H9 (cell line): ENCODE measurements around the gene PHLDB1. TPM values are rescaled to one million over a fixed set of nuclear protein-coding genes. Genes with fewer than 3 reads are reported as not detected.

Experiments
- DNase-seq: peaks from one replicate; pipeline ENCODE4 v3.0.0-alpha.2; 2017
- H2AFZ ChIP-seq: one replicate; pipeline ENCODE4 v1.6.1; 2013; ENCODE audit warnings: mild to moderate bottlenecking, low read length, control low read depth, moderate library complexity
- H2AK5ac ChIP-seq: 2 replicates; pipeline ENCODE4 v1.6.1; 2013; ENCODE audit warnings: low read length, control low read depth, mixed read lengths; ENCODE audit not compliant: insufficient read length
- H2BK120ac ChIP-seq: one replicate; pipeline ENCODE4 v1.6.1; 2013; ENCODE audit warnings: low read depth, mild to moderate bottlenecking, low read length, control low read depth, inconsistent platforms; ENCODE audit not compliant: poor library complexity, severe bottlenecking
- H2BK12ac ChIP-seq: 2 replicates; pipeline ENCODE4 v1.6.1; 2013; ENCODE audit warnings: low read length, control low read depth, mixed read lengths, low read depth; ENCODE audit not compliant: insufficient read length
- H2BK15ac ChIP-seq: 2 replicates; pipeline ENCODE4 v1.6.1; 2013; ENCODE audit warnings: low read depth, low read length, control low read depth
- H2BK20ac ChIP-seq: one replicate; pipeline ENCODE4 v1.6.1; 2013; ENCODE audit warnings: low read depth, mild to moderate bottlenecking, low read length, control low read depth, inconsistent platforms; ENCODE audit not compliant: poor library complexity, severe bottlenecking
- H2BK5ac ChIP-seq: 2 replicates; pipeline ENCODE4 v1.6.1; 2013; ENCODE audit warnings: low read length, control low read depth, mixed read lengths; ENCODE audit not compliant: insufficient read length
- H3K14ac ChIP-seq: 2 replicates; pipeline ENCODE4 v1.6.1; 2013; ENCODE audit warnings: low read length, control low read depth; ENCODE audit not compliant: insufficient read depth
- H3K18ac ChIP-seq: 2 replicates; pipeline ENCODE4 v1.6.1; 2013; ENCODE audit warnings: low read depth, mild to moderate bottlenecking, mixed read lengths, low read length, control low read depth; ENCODE audit not compliant: insufficient read length
- H3K23ac ChIP-seq: 2 replicates; pipeline ENCODE4 v1.6.1; 2013; ENCODE audit warnings: low read length, control low read depth, mixed read lengths, low read depth; ENCODE audit not compliant: insufficient read length
- H3K23me2 ChIP-seq: 2 replicates; pipeline ENCODE4 v1.6.1; 2013; ENCODE audit warnings: low read depth, mild to moderate bottlenecking, mixed read lengths, low read length, control low read depth; ENCODE audit not compliant: insufficient read length, poor library complexity, severe bottlenecking
- H3K27ac ChIP-seq: 2 replicates; pipeline ENCODE4 v1.5.1; 2013; ENCODE audit warnings: low read length, control low read depth, mixed read lengths, low read depth; ENCODE audit not compliant: insufficient read length
- H3K27me3 ChIP-seq: 2 replicates; pipeline ENCODE4 v1.6.1; 2013; ENCODE audit warnings: low read length, control low read depth, inconsistent platforms; ENCODE audit not compliant: insufficient read depth
- H3K4ac ChIP-seq: 2 replicates; pipeline ENCODE4 v1.6.1; 2013; ENCODE audit warnings: low read depth, mild to moderate bottlenecking, control low read depth, inconsistent platforms, low read length, moderate library complexity
- H3K4me1 ChIP-seq: 2 replicates; pipeline ENCODE4 v1.6.1; 2013; ENCODE audit warnings: low read length, control low read depth, inconsistent platforms; ENCODE audit not compliant: insufficient read depth
- H3K4me2 ChIP-seq: 2 replicates; pipeline ENCODE4 v1.6.1; 2013; ENCODE audit warnings: low read length, control low read depth, mixed read lengths; ENCODE audit not compliant: insufficient read length, insufficient read depth
- H3K56ac ChIP-seq: 2 replicates; pipeline ENCODE4 v1.6.1; 2013; ENCODE audit warnings: low read depth, mild to moderate bottlenecking, mixed read lengths, low read length, control low read depth; ENCODE audit not compliant: insufficient read length
- H3K79me1 ChIP-seq: 2 replicates; pipeline ENCODE4 v1.6.1; 2013; ENCODE audit warnings: low read depth, mild to moderate bottlenecking, moderate library complexity, low read length, control low read depth, inconsistent platforms; ENCODE audit not compliant: insufficient read depth, poor library complexity, severe bottlenecking
- H3K79me2 ChIP-seq: 2 replicates; pipeline ENCODE4 v1.6.1; 2013; ENCODE audit warnings: low read length, control low read depth, inconsistent platforms; ENCODE audit not compliant: insufficient read depth
- H3K9ac ChIP-seq: 2 replicates; pipeline ENCODE4 v1.6.1; 2013; ENCODE audit warnings: low read length, control low read depth, mixed read lengths; ENCODE audit not compliant: insufficient read length; ENCODE audit errors: extremely low read depth
- H3K9me3 ChIP-seq: one replicate; pipeline ENCODE4 v1.6.1; 2013; ENCODE audit warnings: low read depth, low read length, inconsistent platforms; ENCODE audit not compliant: control insufficient read depth
- H3T11ph ChIP-seq: one replicate; pipeline ENCODE4 v1.6.1; 2013; ENCODE audit warnings: mild to moderate bottlenecking, low read length, control low read depth, inconsistent platforms
- H4K20me1 ChIP-seq: one replicate; pipeline ENCODE4 v1.6.1; 2013; ENCODE audit not compliant: control insufficient read depth, insufficient read length, insufficient read depth
- H4K5ac ChIP-seq: 2 replicates; pipeline ENCODE4 v1.6.1; 2013; ENCODE audit warnings: low read depth, mild to moderate bottlenecking, mixed read lengths, low read length, control low read depth; ENCODE audit not compliant: insufficient read length
- H4K8ac ChIP-seq: replicated peaks from 2 replicates; pipeline ENCODE4 v1.6.1; 2013; ENCODE audit warnings: low read length, control low read depth, mixed read lengths, low read depth; ENCODE audit not compliant: insufficient read length
- H4K91ac ChIP-seq: 2 replicates; pipeline ENCODE4 v1.6.1; 2013; ENCODE audit warnings: low read depth, mild to moderate bottlenecking, moderate library complexity, mixed read lengths, low read length, control low read depth; ENCODE audit not compliant: insufficient read length
- H3K27ac Mint-ChIP-seq, 3 experiments: 2 replicates in 2 of 3; 3 replicates in 1 of 3; pipeline ENCODE4 v1.8.0; 2020 to 2021; ENCODE audit warnings: mixed read lengths in 3 of 3, mild to moderate bottlenecking in 1 of 3, moderate library complexity in 1 of 3
- H3K27me3 Mint-ChIP-seq: 2 replicates; pipeline ENCODE4 v1.8.0; 2021; ENCODE audit warnings: low read depth, mild to moderate bottlenecking, moderate library complexity, mixed read lengths
- H3K36me3 Mint-ChIP-seq, 3 experiments: 2 replicates in 2 of 3; 3 replicates in 1 of 3; pipeline ENCODE4 v1.8.0; 2020 to 2021; ENCODE audit warnings: low read depth in 3 of 3, mixed read lengths in 3 of 3; ENCODE audit not compliant: insufficient read depth in 1 of 3
- H3K4me1 Mint-ChIP-seq, 2 experiments: 2 replicates each; pipeline ENCODE4 v1.8.0; 2020; ENCODE audit warnings: mixed read lengths in 2 of 2
- H3K4me3 Mint-ChIP-seq, 2 experiments: 2 replicates in 1 of 2; 3 replicates in 1 of 2; pipeline ENCODE4 v1.8.0; 2020 to 2021; ENCODE audit warnings: mild to moderate bottlenecking in 2 of 2, mixed read lengths in 2 of 2, moderate library complexity in 1 of 2
- H3K9me3 Mint-ChIP-seq, 2 experiments: 2 replicates in 1 of 2; 3 replicates in 1 of 2; pipeline ENCODE4 v1.8.0; 2020; ENCODE audit warnings: mild to moderate bottlenecking in 2 of 2, mixed read lengths in 2 of 2, moderate library complexity in 1 of 2
- CTCF ChIP-seq: fragments of 200-600 bp; sonication (generic); conservative IDR thresholded peaks from 3 replicates; pipeline ENCODE4 v1.8.0; 2021; ENCODE audit warnings: antibody characterized with exemption, mild to moderate bottlenecking
- WGBS: extraction: QIAGEN DNeasy Blood & Tissue Kit; methylation state at CpG from one replicate; pipeline ENCODE4 v1.1.7; 2013; ENCODE audit warnings: missing lambda C conversion rate, low lambda C conversion rate, mixed read lengths; ENCODE audit not compliant: insufficient read length; ENCODE audit errors: extremely low coverage; 5-methylcytosine and 5-hydroxymethylcytosine counted together
- total RNA-seq: library from RNA; stranded (reverse); gene quantifications from 2 replicates; pipeline ENCODE4 v1.2.1, GENCODE V29; 2021

PHLDB1 gene
- total RNA-seq, 1 experiment from 2014 or later, result 56.0 TPM

GRCh38 chr11:118643142-118643994 is 36.0 kb downstream of the PHLDB1 start:
- no peak for DNase-seq
- Histone ChIP-seq H2BK120ac (no peak overlapping the region), H4K91ac (no peak overlapping the region), H2BK5ac (no peak overlapping the region), H4K20me1 (no peaks in the 10 kb centered on the region), H3K4me1 (no peaks in the 10 kb centered on the region), H3K23ac (no peak overlapping the region), H3K9ac (no peak overlapping the region), H3K18ac (no peak overlapping the region), H3K9me3 (no peaks in the 10 kb centered on the region), H3K56ac (no peak overlapping the region), H3K14ac (no peak overlapping the region), H3K23me2 (no peaks in the 10 kb centered on the region), H3K4ac (no peak overlapping the region), H2BK12ac (no peak overlapping the region), H2BK15ac (no peak overlapping the region), H3K4me2 (no peak overlapping the region), H3K79me2 (no peaks in the 10 kb centered on the region), H3K27me3 (no peaks in the 10 kb centered on the region), H3T11ph (no peak overlapping the region), H4K5ac (no peak overlapping the region), H2AFZ (no peak overlapping the region), H2AK5ac (no peak overlapping the region), H3K79me1 (no peaks in the 10 kb centered on the region), H2BK20ac (no peak overlapping the region), H4K8ac (no peak overlapping the region), H3K27ac (no peak overlapping the region)
- no CpG with 5 or more reads among the region's 11 CpGs for WGBS
- Mint-ChIP-seq H3K4me3 (no peak overlapping the region), H3K27ac (no peak overlapping the region), H3K9me3 (no peaks in the 10 kb centered on the region), H3K36me3 (peaks cover 33 to 78% (median 77%) of the 10 kb centered on the region in 3 experiments; a peak in 6 of 7 replicates), H3K27me3 (no peaks in the 10 kb centered on the region), H3K4me1 (no peaks in the 10 kb centered on the region)
- TF ChIP-seq CTCF, result no peak
